GM12878 (cell line): ENCODE measurements around the gene C16orf86.

Experiments used
- BMI1 ChIP-seq: fragments of 450-650 bp; IDR thresholded peaks from 2 replicates; pipeline ENCODE4 v1.6.1; 2016; ENCODE audit warnings: mild to moderate bottlenecking, moderate library complexity, borderline replicate concordance
- CTCF ChIP-seq, 3 experiments: IDR thresholded peaks in 2 of 3; conservative IDR thresholded peaks in 1 of 3; 2 replicates each; pipeline ENCODE4 v1.5.1; 2011; ENCODE audit warnings: low read depth in 3 of 3, low read length in 3 of 3, mild to moderate bottlenecking in 3 of 3, control low read depth in 2 of 3, moderate library complexity in 2 of 3, inconsistent platforms in 1 of 3, mixed read lengths in 1 of 3; ENCODE audit not compliant: control insufficient read depth in 2 of 3, insufficient read depth in 1 of 3; ENCODE audit errors: extremely low read depth in 1 of 3
- EZH2 ChIP-seq: IDR thresholded peaks from 2 replicates; pipeline ENCODE4 v1.6.1; 2012; ENCODE audit warnings: low read depth, mild to moderate bottlenecking, control low read depth, inconsistent platforms, low read length, borderline replicate concordance; ENCODE audit not compliant: control insufficient read depth
- KDM1A ChIP-seq: fragments of 200-600 bp; sonication (generic); IDR thresholded peaks from 2 replicates; pipeline ENCODE4 v1.6.1; 2016; ENCODE audit warnings: borderline replicate concordance
- MYC ChIP-seq: IDR thresholded peaks from 2 replicates; pipeline ENCODE4 v1.6.1; 2011; ENCODE audit warnings: mild to moderate bottlenecking, low read length, moderate library complexity, inconsistent platforms; ENCODE audit not compliant: insufficient read depth, insufficient replicate concordance, insufficient read length, severe bottlenecking
- POLR2A ChIP-seq: IDR thresholded peaks from 2 replicates; pipeline ENCODE4 v1.6.1; 2011; ENCODE audit warnings: low read depth, mild to moderate bottlenecking, low read length
- REST ChIP-seq: IDR thresholded peaks from 2 replicates; pipeline ENCODE4 v1.6.1; 2012; ENCODE audit warnings: mild to moderate bottlenecking, low read depth, low read length
- RFX5 ChIP-seq: IDR thresholded peaks from 2 replicates; pipeline ENCODE4 v1.6.1; 2011; ENCODE audit warnings: low read depth, low read length, improper control_type of control experiment
- SMARCA5 ChIP-seq: fragments of 450-650 bp; IDR thresholded peaks from 2 replicates; pipeline ENCODE4 v1.6.1; 2017; ENCODE audit warnings: mild to moderate bottlenecking
- TCF3 ChIP-seq: IDR thresholded peaks from 2 replicates; pipeline ENCODE4 v1.6.1; 2012; ENCODE audit warnings: low read depth, mild to moderate bottlenecking, low read length, borderline replicate concordance; ENCODE audit not compliant: insufficient read depth

GRCh38 chr16:67663151-67663876, 3.3 kb upstream of the C16orf86 start:
- TF ChIP-seq CTCF (IDR thresholded peaks at IDR 0.05 in 2 of 3, conservative IDR thresholded peaks at IDR 0.05 in 1 of 3; ENCODE audit: control insufficient read depth in 2 of 3, extremely low read depth in 1 of 3, insufficient read depth in 1 of 3, low read depth in 3 of 3, low read length in 3 of 3), result peak in 2 of 3 experiments; percentile 18 to 36; a peak in 1 of 6 replicates
- no peak for TF ChIP-seq REST
- no peak for TF ChIP-seq SMARCA5
- TF ChIP-seq RFX5, result no peak
- no peak for TF ChIP-seq KDM1A
- TF ChIP-seq POLR2A, result no peak
- TF ChIP-seq MYC, result no peak
- TF ChIP-seq TCF3, result no peak
- no peak for TF ChIP-seq EZH2
- TF ChIP-seq BMI1, result no peak
